Spinal cord (tissue), 10 donors: ENCODE results near the gene FCHSD2. TPM values are rescaled to one million over a fixed set of nuclear protein-coding genes. Genes with fewer than 3 reads are reported as not detected.

Experiments used
- DNase-seq, 6 donors: peaks; one replicate each; pipeline versions ENCODE4 v3.0.0 to v3.0.0-alpha.2; 2013 to 2015; ENCODE audit warnings: low spot score in 6 of 6, low read depth in 4 of 6
- H3K27ac ChIP-seq: one replicate; pipeline ENCODE4 v1.5.1; 2013; ENCODE audit warnings: low read depth, low read length, control low read depth
- H3K27me3 ChIP-seq: one replicate; pipeline ENCODE4 v1.6.1; 2013; ENCODE audit warnings: low read length; ENCODE audit not compliant: control insufficient read depth, insufficient read depth
- H3K36me3 ChIP-seq: one replicate; pipeline ENCODE4 v1.6.1; 2013; ENCODE audit warnings: low read length; ENCODE audit not compliant: control insufficient read depth, insufficient read depth
- H3K4me1 ChIP-seq: one replicate; pipeline ENCODE4 v1.6.1; 2013; ENCODE audit warnings: low read length; ENCODE audit not compliant: control insufficient read depth, insufficient read depth
- H3K4me3 ChIP-seq: one replicate; pipeline ENCODE4 v1.5.1; 2013; ENCODE audit warnings: low read depth, low read length, control low read depth
- H3K9me3 ChIP-seq: one replicate; pipeline ENCODE4 v1.6.1; 2013; ENCODE audit warnings: low read length; ENCODE audit not compliant: control insufficient read depth, insufficient read depth
- WGBS: methylation state at CpG from one replicate; pipeline ENCODE4 v1.1.5; 2013; ENCODE audit warnings: missing lambda C conversion rate; ENCODE audit not compliant: insufficient coverage; 5-methylcytosine and 5-hydroxymethylcytosine counted together
- polyA plus RNA-seq, 2 donors: library from polyadenylated mRNA; unstranded; fragments of 120-200 nt; gene quantifications; one replicate each; pipeline ENCODE4 v1.2.1, GENCODE V29; 2013; ENCODE audit not compliant: insufficient read length in 2 of 2
- total RNA-seq, 2 donors: library from RNA; depleted of rRNA in 1 of 2; stranded (reverse); fragments of 120-200 nt in 1 of 2; fragments of >200 nt in 1 of 2; gene quantifications; one replicate each; pipeline versions ENCODE4 v1.2.3 to v1.2.4, GENCODE V29; 2013 to 2014
- donor health status: healthy.

Gene FCHSD2
- total and polyA plus RNA-seq, 4 donors: 43.4 to 82.0 (median 58.8) TPM

GRCh38 chr11:72886619-72887018 is 255.5 kb downstream of the FCHSD2 start:
- Histone ChIP-seq H3K27ac (no peak overlapping the region), H3K36me3 (peaks cover 9% of the 10 kb centered on the region)

GRCh38 chr11:72885749-72886609 is 256.1 kb downstream of the FCHSD2 start:
- peaks cover 9% of the 10 kb centered on the region for H3K36me3 ChIP-seq
- no peak overlapping the region for H3K27ac ChIP-seq
- 100% methylated on average over 1 of the region's 3 CpGs for WGBS

More at GRCh38 chr11:72886619-72887018, 255.5 kb downstream of the FCHSD2 start:
- Histone ChIP-seq H3K4me3 (no peak overlapping the region), H3K27me3 (no peaks in the 10 kb centered on the region), H3K9me3 (no peaks in the 10 kb centered on the region), H3K4me1 (no peaks in the 10 kb centered on the region)
- no peak for DNase-seq

DNA sequence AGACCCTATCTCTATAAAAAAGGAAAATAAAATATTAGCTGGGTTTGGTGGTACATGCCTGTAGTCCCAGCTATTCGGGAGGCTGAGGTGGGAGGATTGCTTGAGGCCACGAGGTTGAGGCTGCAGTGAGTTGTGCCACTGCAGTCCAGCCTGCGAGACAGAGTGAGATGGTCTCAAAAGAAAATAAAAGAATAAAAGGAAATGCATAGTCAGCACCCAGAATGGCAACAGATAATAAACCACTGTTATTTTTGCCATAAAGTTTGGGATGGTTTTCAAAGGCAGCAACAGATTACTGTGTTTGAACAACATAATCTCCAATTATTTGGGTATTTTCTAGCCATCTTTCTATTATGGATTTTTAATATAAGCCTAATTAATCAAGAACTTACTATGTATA is 266.0 kb downstream of the FCHSD2 start:
- Histone ChIP-seq H3K4me1 (no peaks in the 10 kb centered on the region), H3K36me3 (peaks cover 8% of the 10 kb centered on the region), H3K27me3 (no peaks in the 10 kb centered on the region), H3K4me3 (no peak overlapping the region), H3K9me3 (no peaks in the 10 kb centered on the region), H3K27ac (no peak overlapping the region)
- no peak for DNase-seq
- WGBS: 94% methylated on average over 2 of the region's 3 CpGs

More at GRCh38 chr11:72885749-72886609, 256.1 kb downstream of the FCHSD2 start:
- DNase-seq: peak in 1 of 6 donors; percentile 37
- Histone ChIP-seq H3K27me3 (no peaks in the 10 kb centered on the region), H3K9me3 (no peaks in the 10 kb centered on the region), H3K4me3 (no peak overlapping the region), H3K4me1 (no peaks in the 10 kb centered on the region)

GRCh38 chr11:72875736-72876135 is 266.4 kb downstream of the FCHSD2 start:
- H3K36me3 ChIP-seq: peaks cover 8% of the 10 kb centered on the region
- H3K27me3 ChIP-seq: no peaks in the 10 kb centered on the region
- H3K27ac ChIP-seq: no peak overlapping the region
- no CpG with 5 or more reads among the region's 1 CpG for WGBS
- H3K4me3 ChIP-seq: no peak overlapping the region
- no peaks in the 10 kb centered on the region for H3K9me3 ChIP-seq
- H3K4me1 ChIP-seq: no peaks in the 10 kb centered on the region
- DNase-seq: no peak

DNA sequence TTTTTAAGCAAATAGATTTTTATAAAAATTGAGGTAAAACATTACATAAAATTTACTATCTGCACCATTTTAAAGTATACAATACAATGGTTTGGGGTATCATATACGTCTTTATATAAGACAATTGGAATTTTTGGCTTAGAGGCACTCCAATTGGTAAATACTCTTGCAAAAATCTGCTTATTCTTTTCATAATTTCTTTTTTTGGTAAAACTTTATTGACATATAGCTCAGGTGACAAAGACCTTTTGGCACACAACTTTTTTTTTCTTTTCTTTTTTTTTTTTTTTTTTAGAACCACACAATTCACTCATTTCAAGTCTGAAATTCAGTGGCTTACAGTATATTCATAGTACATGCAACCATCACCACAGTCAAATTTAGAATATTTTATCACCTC is 270.1 kb downstream of the FCHSD2 start:
- H3K27me3 ChIP-seq: no peaks in the 10 kb centered on the region
- no peak overlapping the region for H3K4me3 ChIP-seq
- peaks cover 8% of the 10 kb centered on the region for H3K36me3 ChIP-seq
- H3K27ac ChIP-seq: no peak overlapping the region
- H3K9me3 ChIP-seq: no peaks in the 10 kb centered on the region
- no peaks in the 10 kb centered on the region for H3K4me1 ChIP-seq
- DNase-seq: no peak
- no CpG with 5 or more reads among the region's 1 CpG for WGBS

- no peaks in the 10 kb centered on the region for H3K4me1 ChIP-seq
- no peak overlapping the region for H3K4me3 ChIP-seq
- no peaks in the 10 kb centered on the region for H3K27me3 ChIP-seq
- H3K27ac ChIP-seq: no peak overlapping the region
- H3K36me3 ChIP-seq: peaks cover 7% of the 10 kb centered on the region
- WGBS: 90% methylated on average over 1 of the region's 1 CpG
- DNase-seq: peak in 2 of 6 donors; percentile 58 to 61
- no peaks in the 10 kb centered on the region for H3K9me3 ChIP-seq
Measured at GRCh38 chr11:72871119-72871518, 271.0 kb downstream of the FCHSD2 start.

- DNase-seq: no peak
- WGBS: 100% methylated on average over 2 of the region's 4 CpGs
- H3K9me3 ChIP-seq: no peaks in the 10 kb centered on the region
- no peak overlapping the region for H3K4me3 ChIP-seq
- no peaks in the 10 kb centered on the region for H3K27me3 ChIP-seq
- no peak overlapping the region for H3K27ac ChIP-seq
- H3K4me1 ChIP-seq: no peaks in the 10 kb centered on the region
- H3K36me3 ChIP-seq: peaks cover 2% of the 10 kb centered on the region
Measured at GRCh38 chr11:72869831-72870230, 272.3 kb downstream of the FCHSD2 start.

DNA sequence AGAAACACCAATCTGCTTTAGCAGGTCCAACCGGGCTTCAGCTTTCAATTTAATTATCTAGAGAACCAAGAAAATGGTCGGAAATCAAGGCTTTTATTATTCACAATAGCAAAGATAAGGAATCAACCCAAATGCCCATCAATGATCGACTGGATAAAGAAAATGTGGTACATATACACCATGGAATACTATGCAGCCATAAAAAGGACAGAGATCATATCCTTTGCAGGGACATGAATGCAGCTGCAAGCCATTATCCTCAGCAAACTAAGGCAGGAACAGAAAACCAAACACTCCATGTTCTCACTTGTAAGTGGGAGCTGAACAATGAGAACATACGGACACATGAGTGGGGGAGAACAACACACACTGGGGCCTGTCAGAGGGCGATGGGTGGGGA is 274.1 kb downstream of the FCHSD2 start:
- WGBS: 80% methylated on average over 1 of the region's 5 CpGs

DNA sequence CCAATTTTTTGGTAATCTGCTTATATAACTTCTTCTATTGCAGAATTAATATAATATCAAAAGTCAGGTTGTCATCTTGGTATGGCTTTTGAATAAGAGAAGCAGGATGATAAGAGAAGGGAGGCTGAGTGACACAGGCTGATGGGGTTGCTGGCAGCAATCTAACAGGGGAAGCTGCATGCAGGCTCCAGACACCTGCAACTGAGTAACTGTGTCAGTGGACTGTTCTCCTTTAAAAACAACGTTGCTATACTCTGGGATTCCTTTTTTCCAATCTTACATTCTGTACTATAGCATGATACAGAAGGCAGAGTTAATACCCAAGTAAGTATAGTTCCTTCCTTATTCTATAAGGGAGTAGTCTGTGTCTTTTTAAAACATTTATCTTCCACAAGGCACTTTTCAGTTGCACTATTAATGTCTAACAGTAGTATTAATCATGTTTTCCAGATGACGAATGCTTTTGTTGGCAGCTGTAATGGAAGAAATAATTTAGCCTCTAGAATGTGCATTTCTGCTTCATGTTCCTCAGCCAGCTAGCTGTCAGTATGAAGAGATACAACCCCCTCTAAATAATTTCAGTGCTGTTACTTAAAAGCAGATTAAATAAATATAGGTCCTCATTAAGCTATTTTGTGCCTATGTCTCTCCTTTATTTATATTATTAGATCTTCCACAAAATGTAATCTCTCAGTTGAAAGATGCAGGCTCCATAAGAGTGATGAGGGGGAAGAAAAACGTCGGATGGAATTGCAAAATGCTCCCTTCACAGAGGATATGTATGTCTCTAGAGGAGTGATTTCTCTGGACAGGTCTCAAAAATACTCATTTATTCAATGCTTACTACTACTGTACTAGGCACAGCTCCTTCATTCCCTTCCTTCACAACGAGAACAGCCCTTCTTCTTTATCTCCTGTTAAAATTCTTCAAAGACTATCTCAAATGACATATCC is 277.1 kb downstream of the FCHSD2 start:
- no peaks in the 10 kb centered on the region for H3K9me3 ChIP-seq
- DNase-seq: peak in 2 of 6 donors; percentile 35 to 60
- H3K36me3 ChIP-seq: peaks cover 3% of the 10 kb centered on the region
- 89% methylated on average over 1 of the region's 5 CpGs for WGBS
- H3K4me1 ChIP-seq: no peaks in the 10 kb centered on the region
- no peaks in the 10 kb centered on the region for H3K27me3 ChIP-seq
- H3K4me3 ChIP-seq: no peak overlapping the region
- H3K27ac ChIP-seq: no peak overlapping the region

More for the DNA sequence above, 274.1 kb downstream of the FCHSD2 start:
- Histone ChIP-seq H3K9me3 (no peaks in the 10 kb centered on the region), H3K27ac (no peak overlapping the region), H3K4me1 (no peaks in the 10 kb centered on the region), H3K36me3 (peaks cover under 1% of the 10 kb centered on the region), H3K27me3 (no peaks in the 10 kb centered on the region), H3K4me3 (no peak overlapping the region)
- DNase-seq: no peak
